Psoas muscle (tissue), 8 donors: ENCODE results near the gene GTF3C2. TPM values are rescaled to one million over a fixed set of nuclear protein-coding genes. Genes with fewer than 3 reads are reported as not detected.

Experiments used
- ATAC-seq, 4 donors: fragments of 200-7000 bp; cut with Tn5 transposase; one replicate each; pipeline ENCODE4 v1.9.1; 2020; ENCODE audit warnings: moderate library complexity in 3 of 4, mild to moderate bottlenecking in 2 of 4
- DNase-seq, 2 donors: peaks; one replicate each; pipeline ENCODE4 v3.0.0-alpha.2; 2020
- H3K27ac ChIP-seq: fragments of 200-600 bp; one replicate; pipeline ENCODE4 v1.8.0; 2022
- H3K27me3 ChIP-seq, 3 donors: fragments of 200-600 bp in 1 of 3; one replicate each; pipeline versions ENCODE4 v1.6.1 to v1.8.0; 2013 to 2022; ENCODE audit warnings: low read length in 2 of 3, mild to moderate bottlenecking in 2 of 3, moderate library complexity in 1 of 3; ENCODE audit not compliant: insufficient read depth in 3 of 3
- H3K36me3 ChIP-seq, 2 donors: fragments of 200-600 bp in 1 of 2; one replicate each; pipeline versions ENCODE4 v1.6.1 to v1.8.0; 2013 to 2022; ENCODE audit warnings: low read depth in 1 of 2, mild to moderate bottlenecking in 1 of 2, moderate library complexity in 1 of 2; ENCODE audit not compliant: insufficient read depth in 1 of 2
- H3K4me1 ChIP-seq: fragments of 200-600 bp; one replicate; pipeline ENCODE4 v1.8.0; 2022
- H3K4me3 ChIP-seq: fragments of 200-600 bp; one replicate; pipeline ENCODE4 v1.8.0; 2022; ENCODE audit warnings: mild to moderate bottlenecking
- H3K9me3 ChIP-seq: fragments of 200-600 bp; one replicate; pipeline ENCODE4 v1.8.0; 2022
- WGBS, 3 donors: extraction: QIAGEN DNeasy Blood & Tissue Kit; methylation state at CpG; one replicate each; pipeline versions ENCODE4 v1.1.6 to v1.1.7; 2013; 5-methylcytosine and 5-hydroxymethylcytosine counted together
- intact Hi-C, 2 donors: fragments of 100-400 bp; cut with DNase I; formaldehyde crosslinking; loops; one replicate each; pipeline versions ENCODE4 v1.11.0 to v1.14.2; 2022
- polyA plus RNA-seq, 3 donors: library from polyadenylated mRNA; stranded (reverse); fragments of 200-250 nt; gene quantifications; one replicate each; pipeline ENCODE4 v1.2.3, GENCODE V29; 2013
- total RNA-seq, 4 donors: library from RNA; stranded (reverse); fragmentation: NEBNext Ultra II Directional in 2 of 4; extraction: Animal tissue kit (Norgen Biotek cat#: 25700) in 2 of 4; gene quantifications; one replicate each; pipeline versions ENCODE4 v1.2.1 to v1.2.4, GENCODE V29; 2021 to 2023
- TF ChIP-seq, protein P1 (sequence below): fragments of 200-600 bp; IDR thresholded peaks from one replicate; pipeline ENCODE4 v1.8.0; 2022; ENCODE audit warnings: antibody characterized with exemption
- donor health status: healthy with polysubstance abuse.
- donor health status: DM: no; HTN: no; CAD: no; lungs with moderate emphysema.
- donor health status: Bipolar disorder and iron deficiency.
- donor health status: healthy.
- donor health status: DM: yes; HTN: yes; CAD: no.
- donor health status: DM: no; HTN: no; CAD: no.
- donor health status: DM: no; HTN: no; CAD: no.
- donor health status: DM: yes; HTN: yes; CAD: no.

The GTF3C2 gene
- total and polyA plus RNA-seq, 7 donors: 17.5 to 49.4 (median 30.8) TPM

DNA sequence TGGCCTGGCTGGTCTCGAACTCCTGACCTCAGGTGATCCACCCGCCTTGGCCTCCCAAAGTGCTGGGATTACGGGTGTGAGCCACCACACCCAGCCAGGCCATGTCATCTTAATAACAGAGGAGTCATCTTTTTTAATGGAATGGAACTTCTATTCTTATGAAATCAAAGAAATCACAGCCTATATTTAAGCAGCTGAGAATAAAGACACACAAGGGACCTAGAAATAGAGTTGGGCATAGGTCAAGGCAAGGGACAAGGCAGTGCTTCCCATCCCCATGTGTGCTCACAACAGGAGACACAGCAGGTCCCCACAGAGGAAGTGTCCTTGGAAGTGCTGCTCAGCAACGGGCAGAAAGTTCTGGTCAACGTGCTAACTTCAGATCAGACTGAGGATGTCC lies 17.0 kb upstream of the GTF3C2 start:
- Histone ChIP-seq H3K36me3 (peaks cover 6 to 73% of the 10 kb centered on the region in 2 donors), H3K4me3 (no peak overlapping the region), H3K9me3 (no peaks in the 10 kb centered on the region), H3K27me3 (no peaks in the 10 kb centered on the region), H3K27ac (no peak overlapping the region), H3K4me1 (peaks cover 26% of the 10 kb centered on the region)
- TF ChIP-seq, protein P1, sequence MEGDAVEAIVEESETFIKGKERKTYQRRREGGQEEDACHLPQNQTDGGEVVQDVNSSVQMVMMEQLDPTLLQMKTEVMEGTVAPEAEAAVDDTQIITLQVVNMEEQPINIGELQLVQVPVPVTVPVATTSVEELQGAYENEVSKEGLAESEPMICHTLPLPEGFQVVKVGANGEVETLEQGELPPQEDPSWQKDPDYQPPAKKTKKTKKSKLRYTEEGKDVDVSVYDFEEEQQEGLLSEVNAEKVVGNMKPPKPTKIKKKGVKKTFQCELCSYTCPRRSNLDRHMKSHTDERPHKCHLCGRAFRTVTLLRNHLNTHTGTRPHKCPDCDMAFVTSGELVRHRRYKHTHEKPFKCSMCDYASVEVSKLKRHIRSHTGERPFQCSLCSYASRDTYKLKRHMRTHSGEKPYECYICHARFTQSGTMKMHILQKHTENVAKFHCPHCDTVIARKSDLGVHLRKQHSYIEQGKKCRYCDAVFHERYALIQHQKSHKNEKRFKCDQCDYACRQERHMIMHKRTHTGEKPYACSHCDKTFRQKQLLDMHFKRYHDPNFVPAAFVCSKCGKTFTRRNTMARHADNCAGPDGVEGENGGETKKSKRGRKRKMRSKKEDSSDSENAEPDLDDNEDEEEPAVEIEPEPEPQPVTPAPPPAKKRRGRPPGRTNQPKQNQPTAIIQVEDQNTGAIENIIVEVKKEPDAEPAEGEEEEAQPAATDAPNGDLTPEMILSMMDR: no peak
- DNase-seq: no peak
- ATAC-seq: no peak
- intact Hi-C loops: no loop called here
- 82 to 90% (median 88%) methylated on average over 5 of the region's 5 CpGs for WGBS, 3 donors

DNA sequence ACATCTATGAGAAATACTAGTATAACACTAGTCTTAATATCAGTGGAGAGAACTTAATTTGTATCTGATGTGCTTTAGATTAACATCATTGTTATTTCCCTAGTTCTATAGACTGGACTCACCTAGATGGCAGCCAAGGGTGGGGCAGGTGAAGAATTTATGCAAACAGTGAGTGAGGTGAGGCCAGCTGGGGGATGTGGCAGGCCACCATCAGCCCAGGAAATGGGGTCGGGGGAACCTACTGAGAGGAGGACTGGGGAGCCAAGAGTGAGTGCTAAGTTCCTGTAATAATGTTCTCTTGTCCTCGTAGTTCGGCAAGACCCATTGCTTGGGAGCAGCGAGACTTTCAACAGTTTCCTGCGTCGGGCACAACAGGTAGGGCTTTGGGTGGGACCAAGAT lies 16.4 kb upstream of the GTF3C2 start:
- intact Hi-C loops: no loop called here
- H3K27me3 ChIP-seq: no peaks in the 10 kb centered on the region
- DNase-seq (no peak), ATAC-seq (no peak)
- H3K27ac ChIP-seq: no peak overlapping the region
- no peaks in the 10 kb centered on the region for H3K9me3 ChIP-seq
- WGBS, 3 donors: 90 to 95% (median 92%) methylated on average over 6 of the region's 6 CpGs
- TF ChIP-seq, protein P1: no peak
- peaks cover 29% of the 10 kb centered on the region for H3K4me1 ChIP-seq
- no peak overlapping the region for H3K4me3 ChIP-seq
- peaks cover 9 to 73% of the 10 kb centered on the region in 2 donors for H3K36me3 ChIP-seq

DNA sequence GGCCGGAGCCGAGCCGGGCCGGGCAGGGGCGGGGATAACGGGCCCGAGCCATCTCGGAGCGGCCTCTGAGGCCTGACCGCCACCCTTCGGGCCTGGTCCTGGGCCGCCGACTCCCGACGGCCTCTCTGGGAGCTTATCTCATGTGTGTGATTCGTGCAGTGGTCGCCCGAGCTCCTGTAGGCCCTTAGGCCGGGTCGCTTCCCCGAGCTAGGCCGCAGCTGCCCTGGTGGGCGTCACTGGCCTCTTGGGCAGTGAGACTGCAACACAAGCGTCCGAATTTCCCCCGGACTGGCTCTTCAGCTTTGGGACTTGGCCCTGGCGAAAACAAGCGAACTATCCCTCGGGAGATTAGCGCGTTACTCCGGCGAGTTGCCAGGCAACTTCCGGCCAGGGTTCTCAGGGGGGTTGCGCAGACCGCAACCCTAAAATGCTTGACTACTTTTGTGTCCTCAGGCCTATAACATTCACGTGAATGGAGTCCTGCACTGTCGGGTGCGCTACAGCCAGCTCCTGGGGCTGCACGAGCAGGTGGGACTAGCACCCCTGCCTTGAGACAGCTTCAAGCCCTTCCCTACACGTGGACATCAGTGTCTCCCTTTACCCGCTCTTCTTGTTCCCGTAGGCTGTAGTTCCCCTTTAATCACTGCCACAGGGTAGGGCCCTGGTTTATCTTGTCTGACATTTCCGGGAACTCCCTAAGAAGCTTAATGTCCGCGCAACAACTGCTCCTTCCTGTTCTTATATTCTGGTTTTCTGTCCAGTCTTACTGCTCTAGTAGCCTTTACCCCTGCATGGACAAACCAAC lies 14.5 kb upstream of the GTF3C2 start:
- ATAC-seq (peak; percentile 26 to 56 (median 40)), DNase-seq (peak; percentile 43 to 77)
- Histone ChIP-seq H3K9me3 (no peaks in the 10 kb centered on the region), H3K27ac (peak overlapping the region; percentile 99), H3K4me1 (peaks cover 29% of the 10 kb centered on the region), H3K36me3 (peaks cover 12 to 73% of the 10 kb centered on the region in 2 donors), H3K4me3 (peak overlapping the region; percentile 100), H3K27me3 (no peaks in the 10 kb centered on the region)
- TF ChIP-seq, protein P1: no peak
- intact Hi-C loops: no loop called here
- WGBS, 3 donors: 1 to 2% (median 1%) methylated on average over 34 to 46 of the region's 46 CpGs

DNA sequence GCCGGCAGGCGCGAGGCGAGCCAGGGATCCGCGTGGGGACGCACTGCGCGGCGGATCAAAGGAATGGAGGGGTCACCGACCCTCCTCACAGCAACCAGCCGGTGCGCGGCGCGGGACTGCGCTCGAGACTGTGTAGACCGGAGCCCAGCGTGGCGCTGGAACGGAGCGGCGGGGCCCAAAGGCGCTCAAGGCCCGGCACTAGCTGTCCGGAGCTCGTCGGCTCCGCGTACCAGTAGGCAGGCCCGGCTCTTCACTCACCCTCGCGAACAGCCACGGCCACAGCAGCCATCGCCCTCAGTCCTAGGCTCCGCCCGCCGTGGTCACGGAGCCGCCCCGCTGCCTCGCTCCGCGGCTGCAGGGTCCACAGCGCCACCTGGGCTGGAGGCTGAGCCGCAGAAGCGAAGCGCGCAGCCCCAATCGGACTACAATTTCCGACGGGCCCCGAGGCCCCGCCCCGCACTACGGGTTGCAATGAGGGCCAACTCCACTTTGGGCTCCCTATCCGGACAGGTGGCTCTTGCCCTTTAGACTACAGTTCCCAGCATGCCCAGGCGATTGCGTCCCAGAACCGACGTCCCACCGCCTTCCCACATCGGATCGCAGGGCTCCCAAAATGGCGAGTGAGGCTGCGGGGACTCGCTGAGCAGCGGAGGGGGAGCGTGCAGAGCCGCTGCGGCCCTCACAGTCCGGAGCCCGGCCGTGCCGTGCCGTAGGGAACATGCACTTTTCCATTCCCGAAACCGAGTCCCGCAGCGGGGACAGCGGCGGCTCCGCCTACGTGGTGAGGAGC lies 13.7 kb upstream of the GTF3C2 start, which contains the start of the genes EIF2B4 and SNX17:
EIF2B4 (minus strand) TSS at position 313 of the 790 bp plus-strand sequence; CDS start at position 289, 24 bp downstream.
SNX17 (plus strand) TSS at position 591 of the 790 bp plus-strand sequence; CDS start at position 719, 128 bp downstream.
- intact Hi-C loops: no loop called here
- peak; percentile 99 to 100 for DNase-seq

More for the DNA sequence above, 13.7 kb upstream of the GTF3C2 start, which contains the start of the genes EIF2B4 and SNX17:
- H3K27ac ChIP-seq: peak within 1 kb of the TSS; percentile 99
- 0% methylated on average over 56 to 85 of the region's 85 CpGs for WGBS, 3 donors
- H3K9me3 ChIP-seq: no peaks in the 10 kb centered on the region
- H3K4me1 ChIP-seq: peaks cover 29% of the 10 kb centered on the region
- peak within 1 kb of the TSS; percentile 100 for H3K4me3 ChIP-seq
- peaks cover 12 to 72% of the 10 kb centered on the region in 2 donors for H3K36me3 ChIP-seq
- ATAC-seq: peak; percentile 93 to 95 (median 94)
- no peaks in the 10 kb centered on the region for H3K27me3 ChIP-seq
- TF ChIP-seq, protein P1: peak; percentile 64
